NCI-H2081 treated with DMSO at 0.1 percent for 48 hours (cell line): ENCODE results near the gene ZNHIT1.
"Not testable (repeated sequence)": the region's sequence is repeated elsewhere in the genome, so short reads cannot be mapped to it uniquely, and the experiment has no call there.

Experiments
- DNase-seq: peaks from one replicate; lab custom pipeline; 2025; lab: John Stamatoyannopoulos, UW

The ZNHIT1 gene

GRCh38 chr7:101241443-101242349, 23.7 kb downstream of the ZNHIT1 start:
- no peak for DNase-seq

GRCh38 chr7:101243646-101244374, 25.8 kb downstream of the ZNHIT1 start:
- no peak for DNase-seq

DNA sequence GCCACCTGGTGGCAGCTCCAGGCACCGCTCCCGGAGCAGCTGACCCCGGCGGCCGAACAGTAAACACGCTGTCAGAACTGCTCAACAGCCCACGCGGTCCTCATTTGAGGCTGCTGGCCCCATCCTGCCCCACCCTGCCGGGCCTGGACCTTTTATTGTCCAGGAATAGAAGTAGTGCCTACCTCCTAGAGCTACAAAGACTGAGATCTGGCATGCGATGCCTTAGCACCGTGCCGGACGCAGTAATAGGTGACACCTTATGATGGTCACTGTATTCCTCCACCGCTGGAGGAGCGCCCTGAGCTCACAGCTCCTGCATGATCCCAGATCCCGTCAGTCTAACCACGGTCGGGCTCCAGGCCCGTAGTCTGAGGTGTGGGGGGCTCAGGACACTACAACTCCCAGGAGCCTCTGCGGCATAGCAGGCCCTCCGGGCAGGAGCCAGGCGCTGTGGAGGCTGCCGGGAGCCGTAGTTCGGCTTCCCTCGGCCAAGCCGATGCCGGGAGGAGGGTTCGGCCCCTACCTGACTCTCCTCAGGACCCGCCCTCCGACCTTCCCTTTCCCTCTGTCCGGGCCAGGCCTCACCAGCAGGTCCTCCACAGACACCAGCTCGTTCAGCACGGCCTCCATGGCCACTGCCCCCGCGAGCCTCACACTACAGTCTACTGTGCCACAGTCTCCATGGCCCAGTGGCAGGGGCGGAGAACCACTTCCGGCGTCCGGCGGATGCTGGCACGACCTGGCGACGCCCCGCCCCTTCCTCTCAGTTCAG, 26.6 kb downstream of the ZNHIT1 start, which contains the start of gene FIS1:
TSS of gene FIS1 (minus strand) at position 707 of the 772 bp plus-strand sequence. CDS start at position 630, 77 bp downstream.
- DNase-seq = peak; percentile 64

- peak; percentile 79 for DNase-seq
Observed at GRCh38 chr7:101245147-101245668, 27.2 kb downstream of the ZNHIT1 start.

DNA sequence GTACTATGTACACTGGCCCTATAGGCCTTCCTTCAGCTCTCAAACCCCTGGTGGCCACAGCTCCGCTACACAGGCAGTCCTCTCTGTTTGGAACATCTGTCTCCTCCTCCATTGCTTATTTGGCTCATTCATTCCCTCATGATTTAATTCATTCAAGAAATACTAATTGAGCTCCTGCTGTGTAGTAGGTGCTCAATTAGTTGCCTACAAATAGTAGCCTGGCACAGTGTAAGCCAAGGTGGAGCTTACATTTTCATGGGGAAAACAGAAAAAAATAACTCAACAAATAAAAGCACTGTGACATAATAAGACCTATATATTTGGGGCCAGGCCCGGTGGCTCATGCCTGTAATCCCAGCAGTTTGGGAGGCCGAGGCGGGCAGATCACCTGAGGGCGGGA, 30.3 kb downstream of the ZNHIT1 start:
- no peak for DNase-seq

DNA sequence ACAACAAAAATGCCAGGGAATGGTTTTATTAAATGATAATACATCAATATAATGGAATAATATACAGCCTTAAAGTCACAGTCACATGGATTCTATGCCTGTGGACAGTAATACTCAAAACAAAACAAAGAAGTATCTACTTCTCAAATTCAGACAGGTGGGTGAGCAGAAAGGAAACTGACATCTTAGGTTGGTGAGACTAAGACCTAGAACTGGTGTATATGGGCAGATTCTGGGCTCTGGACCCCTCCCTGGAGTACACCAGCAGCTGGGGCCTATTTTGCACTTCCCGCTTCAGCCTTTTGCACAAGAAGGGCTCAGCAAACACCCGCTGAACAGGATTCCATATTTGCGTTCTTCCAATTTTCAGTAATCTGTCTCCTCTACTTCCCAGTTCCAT, 32.4 kb downstream of the ZNHIT1 start:
- no peak for DNase-seq

- peak; percentile 95 for DNase-seq
Observed at GRCh38 chr7:101251871-101252659, 34.1 kb downstream of the ZNHIT1 start.

DNA sequence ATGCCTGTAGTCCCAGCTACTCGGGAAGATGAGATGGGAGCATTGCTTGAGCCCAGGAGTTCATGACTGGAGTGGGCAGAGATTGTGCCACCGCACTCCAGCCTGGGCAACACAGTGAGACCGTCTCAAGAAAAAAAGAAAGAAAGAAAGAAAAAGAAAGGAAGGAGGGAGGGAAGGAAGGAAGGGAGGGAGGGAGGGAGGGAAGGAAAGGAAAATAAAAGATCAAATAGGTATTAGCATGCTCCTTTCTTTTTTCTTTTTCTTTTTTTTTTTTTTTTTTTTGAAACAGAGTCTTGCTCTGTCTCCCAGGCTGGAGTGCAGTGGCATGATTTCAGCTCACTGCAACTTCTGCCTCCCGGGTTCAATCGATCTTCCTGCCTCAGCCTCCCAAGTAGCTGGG, 35.2 kb downstream of the ZNHIT1 start:
- DNase-seq = not testable (repeated sequence)

- DNase-seq = no peak
Observed at GRCh38 chr7:101255796-101256195, 37.8 kb downstream of the ZNHIT1 start.

DNA sequence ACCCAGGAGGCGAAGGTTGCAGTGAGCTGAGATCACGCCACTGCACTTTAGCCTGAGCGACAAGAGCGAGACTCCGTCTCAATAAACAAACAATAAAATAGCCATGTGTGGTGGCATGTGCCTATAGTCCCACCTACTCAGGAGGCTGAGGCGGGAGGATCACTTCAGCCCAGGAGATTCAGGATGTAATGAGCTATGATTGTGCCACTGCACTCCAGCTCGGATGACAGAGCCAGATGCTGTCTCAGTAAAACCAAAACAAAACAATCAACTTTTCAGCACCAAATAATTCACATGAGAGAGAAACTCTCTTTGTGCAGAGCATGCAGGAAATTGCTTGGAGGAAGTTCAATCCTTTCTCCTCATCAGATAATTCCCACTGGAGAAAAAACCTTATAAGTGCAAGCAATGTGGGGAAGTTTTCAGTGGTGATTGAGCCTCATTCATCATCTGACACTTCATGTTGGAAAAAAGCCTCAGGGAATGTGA, 40.3 kb downstream of the ZNHIT1 start:
- DNase-seq = no peak

- not testable (repeated sequence) for DNase-seq
Observed at GRCh38 chr7:101264102-101264706, 46.2 kb downstream of the ZNHIT1 start.

DNA sequence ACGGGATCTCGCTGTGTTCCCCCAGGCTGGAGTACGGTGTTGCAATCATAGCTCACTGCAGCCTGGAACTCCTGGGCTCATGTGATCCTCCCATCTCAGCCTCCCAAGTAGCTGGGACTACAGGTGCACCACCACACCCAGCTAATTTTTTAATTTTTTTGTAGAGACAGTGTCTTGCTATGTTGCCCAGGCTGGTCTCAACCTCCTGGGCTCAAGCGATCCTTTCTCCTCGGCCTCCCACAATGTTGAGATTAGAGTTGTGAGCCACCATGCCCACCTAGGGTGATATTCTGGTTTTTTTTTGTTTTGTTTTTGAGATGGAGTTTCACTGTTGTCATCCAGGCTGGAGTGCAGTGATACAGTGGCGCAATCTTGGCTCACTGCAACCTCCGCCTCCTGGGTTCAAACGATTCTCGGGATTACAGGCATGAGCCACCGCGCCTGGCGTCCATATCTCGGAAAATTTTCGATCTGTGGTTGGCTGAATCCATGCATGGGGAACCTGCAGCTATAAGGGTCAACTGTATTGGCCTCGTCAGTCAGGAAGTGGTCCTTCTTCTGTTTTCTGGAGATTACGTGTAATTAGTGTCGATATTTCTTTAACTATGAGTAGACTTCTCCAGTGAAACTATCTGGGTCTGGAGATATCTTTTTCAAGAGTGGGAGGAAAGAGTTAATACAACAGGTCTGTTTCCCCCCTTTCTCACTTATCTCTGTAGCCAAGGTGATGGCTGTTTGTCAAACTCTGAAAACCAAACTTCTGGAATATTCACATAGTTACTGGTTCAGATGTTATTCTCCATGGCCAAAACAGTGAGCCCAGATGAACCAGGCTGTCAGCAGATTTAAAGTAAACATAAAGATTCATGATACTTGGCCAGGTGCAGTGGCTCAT, 47.9 kb downstream of the ZNHIT1 start:
- DNase-seq = no peak

- no peak for DNase-seq
Observed at GRCh38 chr7:101269664-101270063, 51.7 kb downstream of the ZNHIT1 start.

- no peak for DNase-seq
Observed at GRCh38 chr7:101271021-101271420, 53.1 kb downstream of the ZNHIT1 start.

DNA sequence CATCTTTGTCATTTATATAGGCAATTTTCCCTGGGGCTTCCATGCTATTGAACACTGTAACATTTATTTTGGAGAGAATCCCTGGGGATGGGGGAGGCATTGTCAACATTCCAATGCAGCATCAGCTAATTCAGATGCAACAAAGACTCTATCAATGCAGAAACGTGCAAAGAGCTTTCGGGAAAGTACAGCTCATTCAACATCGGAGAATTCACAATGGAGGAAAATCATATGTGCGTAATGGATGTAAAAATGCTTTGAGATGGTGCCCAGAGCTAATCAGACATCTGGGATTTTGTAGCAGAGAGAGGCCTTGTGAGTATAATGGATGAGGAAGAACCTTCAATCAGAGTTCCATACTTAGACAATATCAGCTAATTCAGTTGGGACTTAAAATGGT, 55.2 kb downstream of the ZNHIT1 start:
- no peak for DNase-seq
